ENCODE measurements around the gene EXOC8.

Gene EXOC8, protein sequence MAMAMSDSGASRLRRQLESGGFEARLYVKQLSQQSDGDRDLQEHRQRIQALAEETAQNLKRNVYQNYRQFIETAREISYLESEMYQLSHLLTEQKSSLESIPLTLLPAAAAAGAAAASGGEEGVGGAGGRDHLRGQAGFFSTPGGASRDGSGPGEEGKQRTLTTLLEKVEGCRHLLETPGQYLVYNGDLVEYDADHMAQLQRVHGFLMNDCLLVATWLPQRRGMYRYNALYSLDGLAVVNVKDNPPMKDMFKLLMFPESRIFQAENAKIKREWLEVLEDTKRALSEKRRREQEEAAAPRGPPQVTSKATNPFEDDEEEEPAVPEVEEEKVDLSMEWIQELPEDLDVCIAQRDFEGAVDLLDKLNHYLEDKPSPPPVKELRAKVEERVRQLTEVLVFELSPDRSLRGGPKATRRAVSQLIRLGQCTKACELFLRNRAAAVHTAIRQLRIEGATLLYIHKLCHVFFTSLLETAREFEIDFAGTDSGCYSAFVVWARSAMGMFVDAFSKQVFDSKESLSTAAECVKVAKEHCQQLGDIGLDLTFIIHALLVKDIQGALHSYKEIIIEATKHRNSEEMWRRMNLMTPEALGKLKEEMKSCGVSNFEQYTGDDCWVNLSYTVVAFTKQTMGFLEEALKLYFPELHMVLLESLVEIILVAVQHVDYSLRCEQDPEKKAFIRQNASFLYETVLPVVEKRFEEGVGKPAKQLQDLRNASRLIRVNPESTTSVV

DNA sequence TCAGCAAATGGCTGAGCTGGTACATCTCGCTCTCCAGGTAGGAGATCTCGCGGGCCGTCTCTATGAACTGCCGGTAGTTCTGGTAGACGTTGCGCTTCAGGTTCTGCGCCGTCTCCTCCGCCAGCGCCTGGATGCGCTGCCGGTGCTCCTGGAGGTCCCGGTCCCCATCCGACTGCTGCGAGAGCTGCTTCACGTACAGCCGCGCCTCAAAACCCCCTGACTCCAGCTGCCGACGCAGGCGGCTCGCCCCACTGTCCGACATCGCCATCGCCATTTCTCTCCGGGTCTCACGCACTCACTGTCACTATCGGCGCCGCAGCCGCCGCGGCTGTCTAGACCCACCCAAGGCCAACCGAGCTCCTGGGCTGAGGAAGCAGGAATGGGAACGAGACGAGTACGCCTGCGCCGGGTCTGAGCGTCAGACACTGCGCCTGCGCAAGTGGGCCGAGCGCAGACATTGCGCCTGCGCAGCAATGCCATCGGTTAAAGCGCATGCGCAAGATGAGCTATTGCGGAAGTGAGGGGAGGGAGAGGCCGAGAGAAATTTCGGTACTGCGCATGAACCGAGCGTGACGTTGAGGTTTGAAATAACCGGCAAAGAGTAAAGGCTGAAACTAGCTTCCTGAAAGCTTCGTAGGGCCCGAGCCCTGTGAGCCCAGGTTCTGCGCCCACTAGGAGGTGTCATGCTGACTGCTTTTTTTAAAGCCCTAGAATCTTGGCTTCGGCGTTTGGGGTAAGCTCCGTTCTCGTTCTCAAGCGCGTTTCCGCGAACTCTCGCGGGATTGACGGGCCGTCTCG is at the start of gene EXOC8:
EXOC8 (minus strand) TSS at position 381 of the 798 bp plus-strand sequence; CDS start at position 274, 107 bp downstream.
- peak; percentile 100 for DNase-seq

DNA sequence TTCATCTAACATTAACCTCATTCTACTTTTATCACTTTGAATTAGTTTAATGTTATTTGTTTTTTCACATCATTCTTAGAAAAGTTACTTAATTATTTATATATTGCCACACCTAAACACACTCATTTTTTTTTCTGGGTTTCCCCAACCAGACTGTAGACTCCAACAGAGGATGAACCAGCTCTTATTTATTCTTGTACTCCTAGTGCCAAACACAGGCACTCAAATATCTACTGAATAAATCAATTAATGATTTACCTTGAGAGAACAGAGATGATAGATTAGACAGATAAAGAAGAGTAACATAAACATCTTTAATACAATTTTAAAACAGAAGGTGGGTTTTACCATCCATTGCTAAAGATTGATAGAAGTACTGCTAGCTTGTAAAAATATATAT is 48.8 kb upstream of the EXOC8 start:
- DNase-seq, result no peak

DNA sequence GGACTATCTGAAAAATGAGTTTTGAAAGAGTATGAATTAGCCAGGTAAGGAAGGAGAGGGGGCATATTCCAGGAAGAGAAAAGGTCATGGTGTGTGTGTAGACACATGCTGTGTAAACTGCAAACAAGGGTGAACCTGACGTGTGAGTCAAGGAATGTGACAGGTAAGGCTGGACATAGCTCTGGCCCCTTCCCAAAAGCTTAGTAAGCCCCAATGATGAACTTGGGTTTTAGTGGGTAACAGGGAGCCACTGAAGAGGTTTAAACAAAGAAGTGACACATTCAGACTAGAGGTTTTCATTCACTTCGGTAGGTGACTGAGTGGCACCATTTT is 47.7 kb upstream of the EXOC8 start:
- no peak for DNase-seq

DNA sequence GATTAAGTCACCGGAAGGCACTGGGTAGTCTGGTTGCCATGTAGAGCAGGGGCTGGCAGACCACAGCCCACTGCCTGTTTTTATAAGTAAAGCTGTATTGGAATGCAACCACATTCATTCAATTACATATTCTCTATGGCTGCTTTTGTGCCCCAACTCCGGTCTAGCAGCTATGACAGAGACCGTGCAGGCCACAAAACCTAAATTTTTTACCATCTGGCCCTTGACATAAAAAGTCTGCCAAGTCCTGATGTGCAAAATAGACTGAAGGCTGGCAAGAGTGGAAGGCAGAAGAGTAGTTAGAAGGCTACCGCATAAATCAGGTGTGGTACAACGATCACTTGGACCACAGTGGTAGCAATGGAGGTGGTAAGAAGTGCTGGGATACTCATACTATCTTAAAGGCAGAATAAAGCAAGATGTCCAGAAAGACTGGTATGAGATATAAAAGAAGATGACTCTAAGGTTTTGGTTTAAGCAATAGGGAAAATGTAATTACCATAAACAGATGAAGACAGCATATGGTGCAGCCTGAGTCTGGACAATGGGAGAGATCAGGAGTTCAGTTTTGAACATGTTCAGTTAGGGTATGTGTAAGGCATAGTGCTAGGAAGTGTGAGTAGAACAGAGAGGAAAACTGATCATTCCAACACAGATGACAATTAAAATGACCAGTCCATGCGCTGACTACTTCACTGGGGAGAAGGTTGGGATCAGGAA is 47.2 kb upstream of the EXOC8 start:
- no peak for DNase-seq

DNA sequence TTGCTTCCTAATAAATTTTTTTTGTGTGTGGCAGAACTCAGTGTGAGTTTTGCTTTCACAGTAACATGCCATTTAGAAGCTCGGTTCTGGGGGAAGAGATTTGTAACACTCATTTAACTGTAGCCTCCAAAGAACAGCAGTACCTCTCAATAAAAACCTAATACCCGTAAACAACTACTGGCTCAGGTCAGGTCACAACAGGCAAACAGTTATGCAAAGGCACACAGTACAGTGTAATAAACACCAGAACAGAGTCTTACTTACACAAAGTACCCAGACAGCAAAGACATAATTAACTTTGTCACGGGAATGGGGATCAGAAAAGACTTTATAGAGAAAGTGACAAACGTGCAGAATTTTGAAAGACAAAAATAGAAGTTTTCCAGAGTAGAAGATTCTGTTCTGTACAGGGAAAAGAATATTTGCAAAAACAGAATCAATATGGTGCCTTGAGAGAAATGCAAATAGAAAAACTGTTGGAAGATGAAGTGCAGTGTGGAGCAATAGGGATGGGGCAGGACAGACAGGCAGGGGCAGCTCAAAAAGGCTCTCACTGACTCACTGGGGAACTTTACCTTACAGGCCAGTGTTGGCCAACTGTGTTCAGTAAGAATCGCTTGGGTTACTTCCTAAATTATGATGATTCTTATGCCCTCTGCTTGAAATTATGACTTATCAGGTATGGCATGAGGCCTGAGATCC is 45.7 kb upstream of the EXOC8 start:
- DNase-seq, result no peak

DNA sequence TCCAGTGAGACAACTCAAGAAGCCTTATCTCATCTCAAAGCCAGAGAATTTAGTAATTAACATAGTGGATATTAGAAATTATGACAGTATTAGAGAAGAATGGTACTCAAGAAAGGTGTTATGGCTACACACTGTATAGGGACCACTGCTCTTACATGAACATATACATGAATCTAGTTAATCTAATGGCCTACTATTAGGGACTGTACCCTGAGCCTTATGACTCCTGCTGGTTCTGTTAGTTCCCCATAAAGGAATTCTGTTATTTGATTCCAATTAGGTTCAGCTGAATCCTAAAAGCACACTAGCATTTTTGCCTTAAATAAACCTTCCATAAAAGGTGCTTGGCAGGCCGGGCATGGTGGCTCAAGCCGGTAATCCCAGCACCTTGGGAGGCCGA is 44.8 kb upstream of the EXOC8 start:
- no peak for DNase-seq

DNA sequence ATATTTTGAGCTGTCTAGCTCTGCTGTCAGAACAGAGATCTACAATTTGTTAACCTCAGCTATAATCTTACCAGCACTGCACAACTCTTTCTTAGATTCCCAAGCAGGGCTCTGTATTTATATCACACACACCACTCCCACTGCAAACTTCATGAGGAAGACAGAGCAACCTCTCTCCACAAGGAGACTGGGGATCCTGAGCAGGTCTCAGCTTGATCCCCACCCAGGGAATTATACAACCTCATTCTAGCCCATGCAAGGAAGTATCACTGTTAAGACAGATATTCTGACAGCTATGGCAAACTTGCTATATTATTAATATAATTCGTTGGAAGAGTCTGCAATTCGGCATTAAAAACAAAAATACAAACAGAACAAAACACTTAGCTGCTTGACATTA is 44.1 kb upstream of the EXOC8 start:
- no peak for DNase-seq

DNA sequence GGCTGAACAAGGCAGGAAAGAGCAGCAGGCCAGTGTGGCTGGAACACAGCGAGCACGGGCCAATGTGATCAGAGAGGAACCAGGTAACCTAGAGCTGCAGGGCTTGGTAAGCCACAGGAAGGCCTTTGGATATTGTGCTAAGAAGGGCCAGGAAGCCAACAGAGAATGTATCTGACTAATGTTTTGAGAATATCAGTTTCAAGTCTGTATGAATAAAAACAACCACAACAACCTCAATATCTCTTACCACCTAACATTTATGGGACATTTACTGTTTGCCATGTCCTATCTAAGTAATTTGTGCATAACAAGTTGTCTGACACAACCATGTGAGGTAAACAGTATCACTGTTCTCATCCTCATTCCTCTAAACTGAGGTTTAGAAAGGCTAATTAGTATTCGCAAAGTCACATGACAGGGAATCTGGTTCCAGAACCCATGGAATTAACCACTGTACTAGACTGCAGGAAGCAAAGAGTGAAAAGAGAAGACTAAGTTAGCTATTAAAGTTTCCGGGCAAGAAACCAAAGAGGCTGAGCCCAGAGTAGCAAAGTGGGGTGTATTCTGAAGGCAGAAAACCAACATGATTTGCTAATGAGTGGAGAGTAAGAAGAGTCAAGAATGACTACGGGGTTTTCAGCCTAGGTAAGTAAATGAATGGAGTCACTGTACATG is 39.4 kb upstream of the EXOC8 start:
- DNase-seq, result no peak

DNA sequence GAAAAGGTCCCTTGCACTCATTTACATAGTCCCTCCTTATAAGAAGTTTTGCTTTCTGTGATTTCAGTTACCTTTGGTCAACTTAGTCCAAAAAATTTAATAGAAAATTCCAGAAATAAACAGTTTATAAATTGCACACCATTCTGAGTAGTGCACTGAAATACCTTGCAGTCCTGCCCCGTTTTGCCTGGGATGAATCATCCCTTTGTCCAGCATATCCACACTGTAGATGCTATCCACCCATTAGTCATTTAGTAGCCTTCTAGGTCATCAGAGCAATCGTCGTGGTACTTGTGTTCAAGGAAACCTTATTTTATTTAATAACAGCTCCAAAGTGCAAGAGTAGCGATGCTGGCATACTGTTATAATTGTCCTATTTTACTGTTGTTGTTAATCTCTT is 38.4 kb upstream of the EXOC8 start:
- DNase-seq, result no peak

DNA sequence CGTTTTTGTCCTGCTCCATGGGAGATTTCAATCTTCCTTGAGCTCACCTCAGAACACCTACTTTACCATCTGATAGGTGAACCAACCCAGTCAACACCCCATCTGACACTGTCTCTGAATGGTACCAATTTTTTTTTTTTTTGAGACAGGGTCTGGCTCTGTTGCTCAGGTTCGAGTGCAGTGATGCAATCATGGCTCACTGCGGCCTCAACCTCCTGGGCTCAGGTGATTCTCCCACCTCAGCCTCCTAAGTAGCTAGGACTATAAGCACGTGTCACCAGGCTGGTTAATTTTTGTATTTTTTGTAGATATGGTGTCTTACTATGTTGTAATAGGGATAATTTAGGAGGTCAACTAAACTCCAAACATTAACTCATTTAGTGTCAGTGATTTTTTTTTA is 36.7 kb upstream of the EXOC8 start:
- no peak for DNase-seq

DNA sequence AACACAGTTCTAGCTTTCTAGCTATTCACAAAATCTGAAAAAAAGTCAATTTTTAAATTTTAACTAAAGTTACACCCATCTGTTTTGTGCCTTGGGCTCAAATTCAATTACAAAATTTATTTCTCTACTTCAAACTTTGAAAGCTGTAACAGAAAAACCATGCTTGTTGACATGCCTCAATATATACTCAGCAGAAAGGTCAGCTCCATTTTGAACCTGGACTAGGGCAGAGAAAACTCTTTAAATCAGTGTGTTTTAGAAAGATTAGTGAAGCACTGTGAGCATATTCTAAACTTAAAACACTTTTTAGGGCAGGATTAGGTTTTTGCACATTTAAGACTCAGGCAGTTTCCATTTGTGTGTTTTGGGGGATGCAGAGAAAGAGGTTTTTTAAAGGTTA is 34.8 kb upstream of the EXOC8 start:
- no peak for DNase-seq

DNA sequence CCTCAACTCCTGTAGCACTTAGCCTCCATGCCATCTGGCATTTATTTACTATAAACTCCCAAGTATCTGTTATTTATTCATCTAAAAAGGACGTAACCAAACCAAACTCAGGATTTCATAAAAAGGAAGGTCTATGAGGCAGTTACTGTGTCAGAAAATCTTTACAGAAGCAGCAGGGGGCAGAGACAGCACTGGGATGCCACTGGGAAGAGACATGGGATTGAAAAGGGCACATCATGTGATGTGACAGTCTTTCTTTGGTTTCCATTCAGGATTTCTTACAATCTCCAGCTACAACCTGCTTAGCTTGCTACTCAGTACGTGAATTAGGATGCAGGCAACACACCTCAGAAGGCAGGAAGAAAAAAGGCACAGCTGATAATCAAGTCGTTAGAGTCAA is 31.6 kb upstream of the EXOC8 start:
- DNase-seq, result no peak

DNA sequence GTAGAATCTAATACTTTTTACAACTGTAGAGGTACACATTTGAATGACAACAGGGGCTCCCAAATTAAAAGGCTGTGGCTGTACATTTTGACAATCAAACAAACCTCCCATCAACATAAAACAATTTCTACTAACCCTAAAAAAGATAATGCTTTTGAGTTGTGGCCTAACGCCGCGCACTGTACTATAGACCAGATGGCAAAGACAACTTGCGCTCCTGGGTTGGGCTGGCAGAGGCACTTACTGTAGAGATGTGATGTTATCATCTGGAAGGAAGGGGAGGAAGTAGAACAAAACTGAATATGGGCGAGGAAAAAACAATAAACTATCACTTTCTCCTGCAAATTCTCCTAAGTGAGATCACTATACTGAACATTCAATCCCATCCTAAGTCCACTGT is 26.5 kb upstream of the EXOC8 start:
- DNase-seq, result no peak

DNA sequence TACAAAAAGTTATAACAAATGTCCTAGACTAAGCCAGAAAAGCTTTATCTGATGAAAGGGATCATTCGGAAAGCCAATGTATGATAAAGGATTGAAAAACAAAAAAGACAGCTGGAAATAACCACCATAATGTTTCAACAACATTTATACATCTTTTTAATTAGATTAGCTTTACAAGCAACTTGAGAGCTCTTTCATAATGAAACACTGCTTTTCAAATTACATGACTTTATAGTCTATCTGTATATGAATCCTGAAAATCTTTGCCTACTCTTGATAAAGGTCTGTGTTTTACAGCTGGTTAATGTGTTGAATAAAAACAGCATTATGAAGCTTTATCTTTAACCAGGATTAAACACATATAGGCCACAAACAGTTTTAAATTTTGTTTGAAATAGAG is 26.0 kb upstream of the EXOC8 start:
- DNase-seq, result no peak

DNA sequence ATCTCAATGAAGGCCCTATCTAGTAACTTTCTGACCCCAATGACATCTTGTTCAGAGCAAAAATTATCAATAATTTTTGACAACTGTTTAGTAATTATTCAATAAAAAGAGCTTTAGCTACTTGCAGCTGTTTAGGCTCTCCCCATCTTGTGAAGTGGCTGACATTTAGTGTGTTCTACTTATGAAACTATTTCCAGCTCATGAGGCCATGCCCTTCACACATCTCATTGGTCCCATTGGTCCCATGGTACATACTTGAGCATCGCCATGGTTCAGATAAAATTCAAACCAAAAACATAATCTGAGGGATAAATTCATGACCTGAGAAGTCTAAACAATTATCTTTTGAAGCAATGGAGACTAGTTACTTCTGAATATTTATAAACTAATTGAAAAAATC is 24.7 kb upstream of the EXOC8 start:
- DNase-seq, result no peak

DNA sequence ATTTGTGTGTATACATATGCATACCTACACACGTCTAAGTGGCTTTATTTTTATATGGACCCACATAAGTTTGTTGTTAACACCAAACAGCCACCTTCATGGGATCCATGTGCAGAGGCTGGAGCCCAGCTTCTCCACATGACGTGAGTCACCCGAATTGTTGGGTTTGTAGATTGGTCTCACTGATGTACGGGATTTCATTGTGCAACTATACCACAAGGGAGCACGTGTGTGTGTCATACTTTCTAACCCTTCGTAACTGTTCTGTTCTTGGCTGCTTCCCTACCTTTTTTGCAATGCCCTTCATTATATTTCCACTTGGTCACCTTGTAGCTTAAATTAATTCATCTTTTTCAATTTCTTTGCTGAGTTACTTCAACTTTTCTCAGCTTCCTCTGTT is 21.5 kb upstream of the EXOC8 start:
- DNase-seq, result no peak

DNA sequence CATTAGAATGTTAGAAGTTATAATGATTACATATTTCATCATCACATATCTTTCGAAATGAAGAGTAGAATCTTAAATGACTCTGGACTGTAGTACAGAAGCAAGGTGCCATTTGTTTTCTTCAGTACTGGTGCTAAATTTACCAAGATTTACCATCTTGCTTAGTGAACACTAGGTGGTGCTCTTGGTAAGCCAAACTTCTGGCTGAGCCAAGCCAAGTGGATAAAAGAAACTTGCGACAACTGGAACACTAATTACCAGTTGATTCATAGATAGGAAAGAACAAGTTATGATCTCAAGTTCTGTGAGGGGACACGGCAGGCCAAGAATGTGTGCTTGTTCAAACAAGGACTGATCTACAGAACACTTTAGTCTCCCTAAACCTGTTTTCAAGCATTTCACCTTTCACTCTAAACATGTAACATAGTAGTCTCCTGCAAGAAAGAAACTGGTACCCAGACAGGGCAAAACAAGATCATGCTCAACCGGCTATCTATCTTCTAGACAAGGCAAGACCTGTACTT is 20.2 kb upstream of the EXOC8 start:
- peak; percentile 52 for DNase-seq

DNA sequence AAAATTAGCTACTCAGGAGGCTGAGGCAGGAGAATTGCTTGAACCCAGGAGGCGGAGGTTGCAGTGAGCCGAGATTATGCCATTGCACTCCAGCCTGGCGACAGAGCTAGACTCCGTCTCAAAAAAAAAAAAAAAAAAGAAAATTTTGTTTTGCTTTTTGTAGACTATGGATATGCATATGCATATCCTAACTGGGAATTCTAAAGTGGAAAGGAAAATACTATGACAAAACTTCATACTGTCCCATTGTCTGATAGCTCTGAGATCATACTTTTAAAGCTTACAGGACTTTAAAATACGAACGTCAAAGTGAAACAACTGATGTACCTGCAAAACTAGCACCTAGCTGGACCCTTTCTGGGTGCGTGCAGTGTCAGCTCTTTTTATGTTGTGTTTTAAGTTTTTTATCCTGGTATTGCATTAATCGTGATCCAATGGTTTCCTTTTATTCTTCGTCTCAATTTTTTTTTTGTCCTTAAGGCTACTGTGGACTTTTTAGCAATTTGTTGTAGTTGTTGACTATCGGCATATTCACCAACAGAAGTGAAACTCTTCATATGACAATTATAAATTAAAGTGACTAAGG is 19.6 kb upstream of the EXOC8 start:
- no peak for DNase-seq

DNA sequence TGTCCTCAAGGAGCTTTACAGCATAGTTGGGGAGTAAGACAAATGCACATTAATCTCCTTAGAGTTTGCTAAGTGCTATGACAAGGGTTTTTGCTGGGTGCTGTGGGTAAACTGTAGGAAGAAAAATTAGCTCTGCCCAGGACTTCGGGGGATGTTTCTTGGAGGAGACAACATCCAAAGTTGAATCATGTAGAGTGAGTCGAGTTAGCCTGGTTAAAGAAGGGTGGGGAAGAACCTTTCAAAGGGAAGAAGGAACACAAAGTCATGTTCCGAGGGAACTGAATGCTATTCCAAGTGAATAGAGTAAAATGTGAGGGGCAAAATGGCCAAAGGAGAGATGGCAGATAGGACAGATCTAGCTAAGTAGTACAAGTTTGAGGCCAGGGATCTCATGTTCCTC is 17.5 kb upstream of the EXOC8 start:
- no peak for DNase-seq

DNA sequence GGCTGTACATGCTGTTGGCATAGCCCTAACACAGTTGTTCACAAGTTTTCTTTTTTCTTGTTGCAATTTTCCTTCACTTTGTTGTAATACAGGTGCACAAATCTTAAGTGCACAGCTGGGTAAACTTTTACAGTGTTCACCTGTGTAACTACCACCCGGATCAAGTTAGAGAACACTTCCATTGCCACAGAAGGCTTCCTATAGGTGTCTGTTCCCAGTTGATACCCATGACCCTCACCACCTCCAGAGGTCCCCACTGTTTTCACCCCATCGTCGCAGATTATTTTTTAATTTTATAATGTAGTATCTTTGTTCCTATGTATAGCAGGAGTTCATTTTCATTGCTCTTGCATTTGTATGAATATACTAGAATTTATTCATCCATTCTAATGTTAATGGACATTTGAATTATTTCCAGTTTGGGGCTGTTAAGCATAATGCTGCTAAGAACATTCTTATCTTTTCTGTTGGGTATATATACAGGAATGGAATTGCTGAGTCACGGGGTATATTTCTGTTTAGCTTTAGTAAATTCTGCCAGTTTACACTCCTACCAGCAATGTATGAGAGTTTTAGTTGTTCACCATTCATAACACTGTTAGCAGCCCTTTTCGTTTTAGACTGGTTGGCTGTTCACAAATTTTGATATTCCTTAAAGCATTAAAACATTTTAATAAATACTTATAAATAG is 16.8 kb upstream of the EXOC8 start:
- no peak for DNase-seq

DNA sequence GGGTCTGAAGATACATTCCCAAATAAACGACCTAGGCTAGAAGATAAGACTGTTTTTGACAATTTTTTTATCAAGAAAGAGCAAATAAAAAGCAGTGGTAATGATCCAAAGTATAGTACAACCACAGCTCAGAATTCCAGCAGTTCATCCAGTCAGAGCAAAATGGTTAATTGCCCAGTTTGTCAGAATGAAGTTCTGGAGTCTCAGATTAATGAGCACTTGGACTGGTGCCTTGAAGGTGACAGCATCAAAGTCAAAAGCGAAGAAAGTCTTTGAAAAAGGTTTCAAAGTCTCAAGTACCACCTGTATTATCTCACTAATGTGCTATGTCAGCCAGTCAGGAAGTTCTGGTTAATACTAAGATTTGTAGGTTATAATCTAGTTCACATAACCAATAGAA is 15.4 kb upstream of the EXOC8 start:
- DNase-seq, result no peak
